Epithelial cell of esophagus (primary cell): Measurements from ENCODE around the gene PBX4.

Experiments
- DNase-seq: peaks from one replicate; pipeline ENCODE4 v3.0.0; 2010; ENCODE audit warnings: low read depth
- H3K4me3 ChIP-seq: 2 replicates; pipeline ENCODE4 v1.5.1; 2011; ENCODE audit warnings: mild to moderate bottlenecking, low read length, control low read depth
- TF ChIP-seq, protein P1 (sequence below): IDR thresholded peaks from 2 replicates; pipeline ENCODE4 v1.5.1; 2011; ENCODE audit warnings: low read depth, mild to moderate bottlenecking, low read length, control low read depth, inconsistent platforms; ENCODE audit not compliant: insufficient read depth; ENCODE audit errors: missing control alignments

Gene PBX4

DNA sequence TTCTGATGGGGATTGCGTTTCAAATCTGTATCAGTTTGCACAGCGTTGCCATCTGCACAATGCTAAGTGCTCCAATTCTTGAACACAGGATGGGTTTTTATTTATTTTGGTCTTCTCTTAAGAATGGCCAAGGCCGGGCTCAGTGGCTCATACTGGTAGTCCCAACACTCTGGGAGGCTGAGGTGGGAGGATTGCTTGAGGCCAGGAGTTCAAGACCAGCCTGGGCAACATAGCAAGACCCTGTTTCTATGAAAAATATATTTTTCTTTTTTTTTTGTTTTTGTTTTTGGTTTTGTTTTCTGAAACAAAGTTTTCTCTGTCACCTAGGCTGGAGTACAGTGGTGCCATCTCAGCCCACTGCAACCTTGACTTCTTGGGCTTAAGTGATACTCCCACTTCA lies 95.3 kb downstream of the PBX4 start:
- no peak for DNase-seq
- TF ChIP-seq, protein P1, sequence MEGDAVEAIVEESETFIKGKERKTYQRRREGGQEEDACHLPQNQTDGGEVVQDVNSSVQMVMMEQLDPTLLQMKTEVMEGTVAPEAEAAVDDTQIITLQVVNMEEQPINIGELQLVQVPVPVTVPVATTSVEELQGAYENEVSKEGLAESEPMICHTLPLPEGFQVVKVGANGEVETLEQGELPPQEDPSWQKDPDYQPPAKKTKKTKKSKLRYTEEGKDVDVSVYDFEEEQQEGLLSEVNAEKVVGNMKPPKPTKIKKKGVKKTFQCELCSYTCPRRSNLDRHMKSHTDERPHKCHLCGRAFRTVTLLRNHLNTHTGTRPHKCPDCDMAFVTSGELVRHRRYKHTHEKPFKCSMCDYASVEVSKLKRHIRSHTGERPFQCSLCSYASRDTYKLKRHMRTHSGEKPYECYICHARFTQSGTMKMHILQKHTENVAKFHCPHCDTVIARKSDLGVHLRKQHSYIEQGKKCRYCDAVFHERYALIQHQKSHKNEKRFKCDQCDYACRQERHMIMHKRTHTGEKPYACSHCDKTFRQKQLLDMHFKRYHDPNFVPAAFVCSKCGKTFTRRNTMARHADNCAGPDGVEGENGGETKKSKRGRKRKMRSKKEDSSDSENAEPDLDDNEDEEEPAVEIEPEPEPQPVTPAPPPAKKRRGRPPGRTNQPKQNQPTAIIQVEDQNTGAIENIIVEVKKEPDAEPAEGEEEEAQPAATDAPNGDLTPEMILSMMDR = no peak
- no peak overlapping the region for H3K4me3 ChIP-seq

DNA sequence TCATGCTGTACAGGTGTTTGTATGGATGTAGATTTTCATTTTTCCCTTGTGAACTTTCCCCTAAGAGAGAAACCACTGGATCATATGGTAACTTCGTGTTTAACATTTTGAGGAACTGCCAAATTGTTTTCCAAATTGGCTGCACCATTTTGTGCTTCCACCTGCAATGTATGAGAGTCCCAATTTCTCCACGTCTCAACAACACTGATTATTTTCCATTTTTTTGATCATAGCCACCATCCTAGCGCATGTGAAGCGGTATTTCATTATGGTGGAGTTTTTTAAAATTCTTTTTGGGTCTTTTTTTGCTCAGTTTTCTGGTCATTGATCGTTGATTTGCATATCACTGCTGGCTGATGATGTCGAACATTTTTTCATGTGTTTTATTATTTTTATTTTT lies 97.5 kb downstream of the PBX4 start:
- TF ChIP-seq, protein P1 = no peak
- no peak overlapping the region for H3K4me3 ChIP-seq
- DNase-seq = no peak

DNA sequence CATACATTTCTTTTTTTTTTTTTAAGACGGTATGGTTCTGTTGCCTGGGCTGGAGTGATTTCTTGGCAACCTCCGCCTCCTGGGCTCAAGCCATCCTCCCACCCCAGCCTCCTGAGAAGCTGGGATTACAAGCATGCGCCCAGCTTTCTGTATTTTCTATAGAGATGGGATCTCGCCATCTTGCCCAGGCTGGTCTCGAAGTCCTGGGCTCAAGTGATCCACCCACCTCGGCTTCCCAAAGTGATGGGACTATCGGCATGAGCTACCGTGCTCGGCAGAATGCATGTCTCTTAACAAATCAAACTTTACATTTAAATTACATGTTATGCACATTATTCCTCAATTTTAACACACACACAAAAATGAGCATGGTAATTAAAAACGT lies 101.3 kb downstream of the PBX4 start:
- H3K4me3 ChIP-seq = peak overlapping the region; percentile 97
- no peak for DNase-seq
- TF ChIP-seq, protein P1 = no peak

DNA sequence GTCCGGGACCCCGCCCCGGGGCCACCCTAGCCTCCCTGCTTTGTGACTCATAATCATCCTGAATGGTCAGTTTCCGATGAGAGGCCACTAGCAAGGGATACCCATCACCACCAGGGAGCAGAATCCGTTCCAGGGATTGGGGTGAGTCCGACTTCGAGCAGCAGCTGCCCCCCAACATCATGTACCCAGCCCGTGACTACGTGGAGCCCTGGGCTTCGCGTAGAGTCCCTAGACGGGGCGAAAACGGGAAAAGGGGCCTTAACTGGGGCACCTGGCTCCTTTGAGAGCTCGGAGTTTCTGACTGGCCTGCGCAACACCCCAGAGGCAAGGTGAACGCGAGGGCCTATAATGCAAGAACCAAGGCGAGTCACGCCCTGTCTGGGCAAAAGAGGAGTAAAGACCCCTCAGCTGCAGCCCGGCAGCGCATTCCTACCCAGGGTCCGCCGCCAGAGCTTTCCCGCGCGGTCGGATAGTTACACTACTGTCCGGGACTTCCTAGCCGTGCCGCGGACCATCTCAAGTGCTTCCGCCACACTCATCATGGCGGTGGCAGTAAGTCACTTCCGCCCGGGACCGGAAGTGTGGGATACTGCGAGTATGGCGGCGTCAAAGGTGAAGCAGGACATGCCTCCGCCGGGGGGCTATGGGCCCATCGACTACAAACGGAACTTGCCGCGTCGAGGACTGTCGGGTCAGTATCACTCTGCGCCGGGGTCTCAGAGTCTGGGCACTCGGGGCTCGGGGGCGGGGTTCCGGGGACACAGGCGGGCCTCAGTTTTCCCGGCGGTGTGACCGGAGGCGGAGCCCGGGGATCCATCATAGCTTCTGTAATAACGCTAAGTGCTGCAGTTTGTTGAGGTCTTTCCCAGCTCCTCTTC lies 102.6 kb downstream of the PBX4 start, which contains the start of gene NDUFA13:
Gene NDUFA13, plus strand, starts transcription at position 584 of the 878 bp plus-strand sequence. Its CDS starts 14 bp downstream, at position 598.
- TF ChIP-seq, protein P1 = peak; percentile 21

DNA sequence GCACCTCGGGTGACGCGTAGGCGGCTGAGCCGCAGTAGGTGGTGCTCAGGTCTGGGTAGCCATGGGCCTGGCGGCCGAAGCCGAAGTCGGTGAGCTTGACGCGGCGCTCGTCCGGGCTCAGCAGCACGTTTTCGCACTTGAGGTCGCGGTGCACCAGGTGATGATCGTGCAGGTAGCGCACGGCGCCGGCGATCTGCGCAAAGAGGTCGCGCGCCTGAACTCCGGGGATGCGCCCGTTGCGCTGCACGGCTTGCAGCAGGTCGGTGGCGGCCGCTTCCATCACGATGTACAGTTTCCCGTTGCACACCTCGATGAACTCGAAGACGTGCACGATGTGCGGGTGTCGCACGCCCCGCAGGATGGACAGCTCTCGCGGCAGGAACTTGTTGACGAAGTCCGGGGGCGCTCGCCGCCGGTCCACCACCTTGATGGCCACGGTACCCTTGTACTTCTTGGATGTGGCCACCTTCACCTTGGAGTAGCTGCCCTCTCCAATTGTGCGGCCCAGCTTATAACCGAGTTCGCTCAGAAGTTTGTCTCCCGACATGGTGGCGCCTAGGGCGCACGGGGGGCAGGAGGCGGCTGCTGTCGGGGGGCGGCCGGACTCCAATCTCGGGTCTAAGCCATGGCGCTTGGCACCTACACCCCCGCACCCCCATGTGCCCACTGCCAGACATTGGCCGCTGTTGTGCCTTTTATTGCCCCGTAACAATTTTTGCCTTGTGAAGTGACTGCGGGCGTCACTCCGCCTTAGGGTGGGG lies 103.4 kb downstream of the PBX4 start, which contains the start of gene TSSK6:
Gene TSSK6, minus strand, starts transcription at position 668 of the 761 bp plus-strand sequence. Its CDS starts 121 bp downstream, at position 547.
- TF ChIP-seq, protein P1 = no peak
- peak within 1 kb of the TSS; percentile 97 for H3K4me3 ChIP-seq
- DNase-seq = no peak

More for the DNA sequence above, 102.6 kb downstream of the PBX4 start, which contains the start of gene NDUFA13:
- DNase-seq = peak; percentile 92
- H3K4me3 ChIP-seq = peak within 1 kb of the TSS; percentile 97

DNA sequence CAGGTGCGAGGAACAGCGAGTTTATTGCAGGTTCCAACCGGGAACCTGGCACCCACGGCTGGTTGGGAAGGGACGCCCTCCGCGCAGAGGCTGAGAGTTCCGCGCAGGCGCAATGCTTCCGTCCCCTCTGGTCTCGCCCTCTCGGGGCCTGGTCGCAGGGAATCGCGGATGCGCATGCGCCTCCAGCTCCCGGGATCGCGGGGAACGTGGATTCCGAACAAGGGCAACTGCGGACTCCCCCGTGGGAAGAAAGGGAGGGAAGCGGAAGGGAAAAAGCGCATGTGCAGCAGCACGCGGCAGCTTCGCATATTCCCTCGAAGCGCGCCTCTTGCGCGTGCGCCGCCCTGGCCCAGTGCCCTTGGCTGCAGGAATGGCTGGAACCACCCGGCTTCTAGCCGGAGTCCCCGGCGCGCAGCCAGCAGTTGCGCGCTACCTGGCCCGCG lies 104.3 kb downstream of the PBX4 start:
- DNase-seq = no peak
- no peak overlapping the region for H3K4me3 ChIP-seq
- TF ChIP-seq, protein P1 = no peak
